Left lobe of liver (tissue), 2 donors: ENCODE data around the gene BCKDHB. TPM values are rescaled to one million over a fixed set of nuclear protein-coding genes. Genes with fewer than 3 reads are reported as not detected.

Source experiments
- ATAC-seq: fragments of 200-7000 bp; cut with Tn5 transposase; one replicate; pipeline ENCODE4 v1.9.1; 2020; ENCODE audit warnings: mild to moderate bottlenecking, moderate library complexity
- DNase-seq: peaks from one replicate; pipeline ENCODE4 v3.0.0-alpha.2; 2020; ENCODE audit warnings: low spot score
- total RNA-seq: library from RNA; stranded (reverse); gene quantifications from one replicate; pipeline ENCODE4 v1.2.1, GENCODE V29; 2021
- donor health status: DM: no; HTN: no; CAD: no; lungs with moderate emphysema.
- donor health status: DM: no; HTN: yes; CAD: no.

Gene BCKDHB
- total RNA-seq, 1 donor from 2014 or later = 64.9 TPM

- DNase-seq = no peak
Observed at GRCh38 chr6:80148220-80148619, 41.7 kb downstream of the BCKDHB start.

GRCh38 chr6:80151635-80152034, 45.2 kb downstream of the BCKDHB start:
- ATAC-seq (no peak), DNase-seq (no peak)

More at GRCh38 chr6:80148220-80148619, 41.7 kb downstream of the BCKDHB start:
- ATAC-seq = no peak

DNA sequence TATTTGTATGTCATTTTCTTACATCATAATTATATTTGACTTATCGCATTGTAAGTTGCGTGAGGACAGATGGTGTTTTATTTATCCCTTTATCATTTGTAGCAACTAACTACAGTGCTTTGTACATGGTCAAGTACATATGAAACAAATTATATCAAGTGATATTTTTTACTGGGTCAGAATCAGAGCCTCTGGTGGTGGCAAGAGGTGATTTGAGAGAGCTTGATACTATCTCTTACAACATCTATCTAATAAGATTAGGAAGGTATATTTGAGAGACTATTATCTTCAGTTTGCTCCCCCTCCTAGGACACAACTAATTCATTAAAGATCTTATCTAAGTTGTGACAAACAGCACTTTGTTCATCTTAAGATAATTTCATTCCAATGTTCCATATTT, 47.7 kb downstream of the BCKDHB start:
- DNase-seq = no peak
- ATAC-seq = no peak

DNA sequence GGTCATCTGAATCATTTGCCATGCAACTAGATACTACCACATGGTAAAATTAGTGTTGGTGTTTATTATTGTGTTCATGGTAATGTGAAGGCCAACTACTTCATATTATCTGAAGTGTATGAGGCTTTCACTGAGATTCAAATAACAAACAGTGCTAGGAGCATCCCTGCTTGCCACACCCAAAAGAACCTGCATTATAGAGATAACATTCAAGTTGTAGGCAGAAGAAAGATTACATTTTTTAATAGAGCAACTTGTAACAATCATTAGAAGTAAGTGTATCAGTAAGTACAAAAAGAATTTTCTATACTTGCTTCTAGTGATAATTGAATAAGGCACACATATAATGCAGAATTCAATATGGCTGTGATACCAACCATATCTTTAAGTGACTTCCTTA, 49.8 kb downstream of the BCKDHB start:
- DNase-seq (no peak), ATAC-seq (no peak)

- no peak for DNase-seq
- ATAC-seq = peak; percentile 90
Observed at GRCh38 chr6:80158478-80158989, 52.1 kb downstream of the BCKDHB start.

DNA sequence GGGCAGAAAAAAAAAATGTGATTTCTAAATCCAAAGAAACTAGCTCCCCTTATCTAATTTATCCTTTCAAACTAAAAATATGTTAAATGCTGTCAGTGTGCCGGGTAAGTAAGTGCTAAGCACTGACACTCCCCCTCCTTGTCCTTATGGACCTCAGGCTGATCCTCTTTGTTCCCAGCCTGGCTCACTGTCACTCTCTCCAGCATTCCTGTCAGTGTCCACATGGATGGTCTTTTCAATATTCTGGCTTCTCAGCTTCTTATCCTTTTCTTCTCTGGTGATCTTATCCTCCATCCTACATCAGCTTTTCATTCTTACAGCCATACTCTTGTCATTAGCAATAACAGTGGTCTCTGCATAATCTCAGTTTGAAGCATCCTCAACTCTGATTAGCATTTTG, 55.0 kb downstream of the BCKDHB start:
- peak; percentile 25 for ATAC-seq
- no peak for DNase-seq

DNA sequence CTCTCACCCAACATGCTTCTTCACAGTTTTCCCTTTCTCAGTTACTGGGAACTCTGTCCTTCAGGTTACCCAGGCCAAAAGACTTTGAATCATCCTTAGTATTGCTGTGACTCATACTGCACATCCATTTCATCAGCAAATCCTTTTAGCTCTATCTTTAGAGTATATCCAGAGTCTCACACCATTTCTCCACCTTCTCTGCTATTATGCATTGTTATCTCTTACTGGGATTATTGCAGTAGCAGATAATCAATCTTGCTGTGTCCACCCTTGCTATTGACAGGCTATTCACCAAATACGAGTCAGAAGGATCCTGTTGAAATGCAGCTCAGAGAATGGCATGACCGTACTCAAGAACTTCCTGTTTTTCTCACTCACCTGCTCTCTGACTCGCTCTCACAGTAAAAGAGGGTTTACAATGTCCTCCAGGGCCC, 57.3 kb downstream of the BCKDHB start:
- ATAC-seq = no peak
- no peak for DNase-seq

DNA sequence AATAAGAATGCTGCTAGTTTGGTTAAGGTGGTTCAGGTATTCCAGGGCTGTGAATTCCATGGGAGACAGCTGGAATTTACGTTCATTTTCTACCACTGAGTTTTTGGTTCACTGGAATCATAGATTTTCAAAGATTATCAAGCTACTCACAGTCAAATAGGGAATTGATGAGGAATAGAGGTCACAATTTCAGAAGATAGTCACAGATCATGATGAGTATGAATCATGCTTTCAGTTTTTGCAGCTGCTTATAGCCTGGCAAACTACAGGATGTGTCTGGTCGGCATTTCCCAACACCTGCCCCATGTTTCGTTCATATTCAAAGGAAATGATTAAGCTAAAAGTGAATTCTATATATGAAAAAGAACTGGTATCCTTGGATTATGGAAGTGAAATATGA, 58.7 kb downstream of the BCKDHB start:
- no peak for DNase-seq
- no peak for ATAC-seq

GRCh38 chr6:80165819-80166218, 59.3 kb downstream of the BCKDHB start:
- ATAC-seq (no peak), DNase-seq (no peak)

GRCh38 chr6:80170433-80170832, 64.0 kb downstream of the BCKDHB start:
- no peak for ATAC-seq
- no peak for DNase-seq

GRCh38 chr6:80173411-80173810, 66.9 kb downstream of the BCKDHB start:
- no peak for ATAC-seq
- no peak for DNase-seq

GRCh38 chr6:80174900-80175572, 68.6 kb downstream of the BCKDHB start:
- no peak for DNase-seq
- ATAC-seq = no peak

- no peak for ATAC-seq
Observed at GRCh38 chr6:80179695-80180094, 73.2 kb downstream of the BCKDHB start.

GRCh38 chr6:80181352-80182081, 75.0 kb downstream of the BCKDHB start:
- ATAC-seq = no peak
- no peak for DNase-seq

More at GRCh38 chr6:80179695-80180094, 73.2 kb downstream of the BCKDHB start:
- no peak for DNase-seq

GRCh38 chr6:80182308-80182707, 75.8 kb downstream of the BCKDHB start:
- no peak for DNase-seq

GRCh38 chr6:80183019-80183795, 76.7 kb downstream of the BCKDHB start:
- DNase-seq = no peak

More at GRCh38 chr6:80182308-80182707, 75.8 kb downstream of the BCKDHB start:
- ATAC-seq = no peak

DNA sequence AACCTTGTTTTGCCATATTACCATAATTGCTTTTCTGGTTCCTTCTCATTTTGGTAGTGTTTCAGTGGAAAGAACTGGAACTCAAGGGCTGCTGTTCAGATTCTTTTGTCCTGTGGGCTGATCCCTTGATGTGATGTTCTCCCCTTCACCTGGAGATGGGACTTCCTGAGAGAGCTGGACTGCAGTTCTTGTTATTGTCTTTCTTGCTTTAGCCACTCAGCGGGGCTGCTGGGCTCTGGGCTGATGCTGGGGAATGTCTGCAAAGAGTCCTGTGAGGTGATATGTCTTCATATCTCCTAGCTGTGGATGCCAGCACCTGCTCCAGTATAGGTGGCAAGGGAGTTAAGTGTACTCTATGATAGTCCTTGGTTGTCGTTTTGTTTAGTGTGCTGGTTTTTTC, 79.0 kb downstream of the BCKDHB start:
- ATAC-seq (no peak), DNase-seq (no peak)

More at GRCh38 chr6:80183019-80183795, 76.7 kb downstream of the BCKDHB start:
- ATAC-seq = no peak

- ATAC-seq (peak; percentile 21), DNase-seq (no peak)
Observed at GRCh38 chr6:80186082-80186481, 79.6 kb downstream of the BCKDHB start.

GRCh38 chr6:80196906-80197305, 90.4 kb downstream of the BCKDHB start:
- ATAC-seq (peak; percentile 41), DNase-seq (no peak)

GRCh38 chr6:80197474-80197873, 91.0 kb downstream of the BCKDHB start:
- ATAC-seq = peak; percentile 94

DNA sequence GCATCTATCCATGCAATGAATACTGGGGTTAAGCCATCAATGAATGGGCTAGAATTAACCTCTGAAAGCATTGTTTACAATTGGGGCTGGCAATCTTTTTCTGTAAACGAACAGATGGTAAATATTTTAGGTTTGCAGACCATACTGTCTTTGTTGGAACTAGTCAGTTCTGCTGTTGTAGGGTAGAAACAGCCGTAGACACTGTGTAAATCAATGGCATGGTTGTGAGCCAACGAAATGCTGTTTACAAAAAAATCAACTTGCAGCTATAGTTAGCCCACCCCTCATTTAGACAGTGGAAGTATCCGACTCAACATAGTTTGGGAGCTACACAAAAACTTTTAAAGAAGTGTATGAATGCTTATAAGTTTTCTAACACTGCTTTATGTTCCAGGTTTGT, 91.5 kb downstream of the BCKDHB start:
- DNase-seq (no peak), ATAC-seq (no peak)

More at GRCh38 chr6:80197474-80197873, 91.0 kb downstream of the BCKDHB start:
- peak; percentile 67 for DNase-seq
